Activated effector memory CD4-positive, alpha-beta T cell treated with Interleukin-2 at 50 U/mL for 16 hours (primary cell): ENCODE data around the gene S100A2.

ENCODE experiments used
- DNase-seq: peaks from one replicate; pipeline ENCODE4 v3.0.0-alpha.2; 2020

S100A2 gene

GRCh38 chr1:153565529-153566374 lies at the start of gene S100A2:
S100A2 (minus strand) TSS chr1:153565844; CDS start chr1:153563877, 1,967 bp downstream.
- DNase-seq, result peak; percentile 30

- DNase-seq, result no peak
Observed at GRCh38 chr1:153615406-153615805, 49.8 kb upstream of the S100A2 start.

GRCh38 chr1:153614906-153615305 lies 49.3 kb upstream of the S100A2 start:
- DNase-seq, result no peak

- no peak for DNase-seq
Observed at GRCh38 chr1:153614189-153614900, 48.7 kb upstream of the S100A2 start.

GRCh38 chr1:153613406-153613805 lies 47.8 kb upstream of the S100A2 start:
- no peak for DNase-seq

GRCh38 chr1:153612755-153613331 lies 47.2 kb upstream of the S100A2 start, which contains the start of gene S100A16:
S100A16 (minus strand) TSS chr1:153613137; CDS start chr1:153608151, 4,986 bp downstream.
- no peak for DNase-seq

GRCh38 chr1:153612111-153612754 lies 46.6 kb upstream of the S100A2 start:
- no peak for DNase-seq

GRCh38 chr1:153611356-153611755 lies 45.7 kb upstream of the S100A2 start:
- no peak for DNase-seq

- DNase-seq, result no peak
Observed at GRCh38 chr1:153610811-153611301, 45.2 kb upstream of the S100A2 start.

GRCh38 chr1:153610334-153610733 lies 44.7 kb upstream of the S100A2 start:
- no peak for DNase-seq

- DNase-seq, result no peak
Observed at GRCh38 chr1:153609585-153609907, 43.9 kb upstream of the S100A2 start.

GRCh38 chr1:153608742-153609584 lies 43.3 kb upstream of the S100A2 start:
- DNase-seq, result no peak

GRCh38 chr1:153608089-153608682 lies 42.5 kb upstream of the S100A2 start:
- DNase-seq, result no peak

- DNase-seq, result no peak
Observed at GRCh38 chr1:153607381-153607780, 41.7 kb upstream of the S100A2 start.

- DNase-seq, result no peak
Observed at GRCh38 chr1:153606194-153606593, 40.5 kb upstream of the S100A2 start.

- no peak for DNase-seq
Observed at GRCh38 chr1:153602749-153603148, 37.1 kb upstream of the S100A2 start.

GRCh38 chr1:153599847-153600246 lies 34.2 kb upstream of the S100A2 start:
- DNase-seq, result no peak

GRCh38 chr1:153598309-153599172 lies 32.9 kb upstream of the S100A2 start:
- no peak for DNase-seq

- DNase-seq, result no peak
Observed at GRCh38 chr1:153597206-153597605, 31.6 kb upstream of the S100A2 start.

GRCh38 chr1:153592748-153593147 lies 27.1 kb upstream of the S100A2 start:
- DNase-seq, result no peak

- no peak for DNase-seq
Observed at GRCh38 chr1:153588482-153588881, 22.8 kb upstream of the S100A2 start.
